Measurements from ENCODE around the gene HOOK1.

The HOOK1 gene

DNA sequence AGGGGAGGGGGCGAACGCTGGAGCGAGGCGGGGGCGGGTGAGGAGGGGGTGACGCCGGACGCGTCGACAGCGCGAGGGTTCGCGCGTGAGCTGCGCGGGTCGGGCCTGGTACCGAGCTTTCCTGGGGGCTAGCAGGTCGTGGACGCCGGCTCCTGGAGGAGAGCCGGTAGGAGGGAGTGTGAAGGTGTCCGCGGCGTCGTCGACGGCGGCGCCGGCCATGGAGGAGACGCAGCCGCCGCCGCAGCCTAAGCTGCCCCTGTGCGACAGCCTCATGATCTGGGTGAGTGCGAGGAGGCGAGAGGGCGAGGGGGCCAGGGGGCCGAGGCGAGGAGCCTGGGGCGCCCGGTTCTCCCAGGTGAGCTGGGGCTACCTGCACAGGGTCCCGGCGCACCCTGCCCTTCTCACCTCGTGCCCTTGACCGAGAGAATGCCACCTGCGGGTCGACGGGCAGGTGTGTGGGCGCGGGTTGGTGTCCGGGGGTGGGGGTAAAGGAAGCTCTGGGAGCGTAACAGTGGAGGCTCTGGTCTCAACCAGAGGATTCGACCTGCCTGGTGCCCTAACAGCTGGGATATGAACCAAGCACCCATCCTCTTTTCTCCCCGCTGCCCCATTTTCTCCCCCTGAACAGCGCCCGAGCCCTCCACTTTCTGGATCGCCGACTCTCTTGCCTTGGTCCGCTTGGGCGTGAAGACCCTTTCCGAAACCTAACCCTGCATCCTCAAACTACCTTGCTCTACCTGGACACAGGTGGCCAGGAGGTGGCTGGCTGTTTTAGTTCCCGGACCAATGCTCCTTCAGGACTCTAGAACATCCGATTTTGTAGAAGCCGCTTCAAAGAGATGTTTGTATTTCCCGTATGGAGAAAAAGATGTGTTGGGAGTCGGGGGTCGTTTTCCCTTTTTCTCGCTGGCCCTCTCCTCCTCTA, at the start of gene HOOK1:
TSS of gene HOOK1 (plus strand) at position 49 of the 925 bp plus-strand sequence. CDS start at position 218, 169 bp downstream.
- DNase-seq = no peak

DNA sequence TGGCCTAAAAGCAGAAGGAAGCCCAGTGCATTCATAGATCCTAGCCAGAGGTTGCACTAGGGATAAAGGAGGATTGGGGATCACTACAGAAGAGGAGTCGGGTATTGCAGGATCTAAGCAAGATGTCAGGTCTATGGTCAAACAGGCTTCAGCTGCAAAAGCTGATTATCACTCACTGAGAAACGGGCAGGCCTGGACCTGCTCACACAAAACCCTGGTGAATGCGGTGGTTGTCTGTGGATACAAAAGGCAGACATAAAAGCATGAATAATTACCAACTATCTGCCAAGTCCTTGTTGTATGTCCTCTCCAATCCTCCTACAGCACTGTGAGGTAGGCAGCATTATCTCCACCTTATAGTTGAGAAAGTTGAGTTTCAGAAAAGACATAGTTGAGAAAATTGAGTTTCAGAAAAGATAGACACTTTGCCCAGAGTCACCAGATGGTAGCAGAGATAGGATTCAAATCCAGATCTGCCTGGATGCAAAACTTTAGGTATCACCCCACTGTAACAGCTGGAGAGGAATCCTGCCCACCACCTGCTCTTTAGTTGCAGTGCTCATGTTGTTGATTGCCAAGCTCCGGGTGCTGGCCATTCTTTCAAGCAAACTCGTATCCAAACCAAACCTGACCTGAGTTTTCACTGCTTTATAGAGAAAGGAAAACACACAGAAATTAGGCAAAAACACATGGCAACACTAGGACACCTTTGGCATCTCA, 49.6 kb upstream of the HOOK1 start:
- no peak for DNase-seq

DNA sequence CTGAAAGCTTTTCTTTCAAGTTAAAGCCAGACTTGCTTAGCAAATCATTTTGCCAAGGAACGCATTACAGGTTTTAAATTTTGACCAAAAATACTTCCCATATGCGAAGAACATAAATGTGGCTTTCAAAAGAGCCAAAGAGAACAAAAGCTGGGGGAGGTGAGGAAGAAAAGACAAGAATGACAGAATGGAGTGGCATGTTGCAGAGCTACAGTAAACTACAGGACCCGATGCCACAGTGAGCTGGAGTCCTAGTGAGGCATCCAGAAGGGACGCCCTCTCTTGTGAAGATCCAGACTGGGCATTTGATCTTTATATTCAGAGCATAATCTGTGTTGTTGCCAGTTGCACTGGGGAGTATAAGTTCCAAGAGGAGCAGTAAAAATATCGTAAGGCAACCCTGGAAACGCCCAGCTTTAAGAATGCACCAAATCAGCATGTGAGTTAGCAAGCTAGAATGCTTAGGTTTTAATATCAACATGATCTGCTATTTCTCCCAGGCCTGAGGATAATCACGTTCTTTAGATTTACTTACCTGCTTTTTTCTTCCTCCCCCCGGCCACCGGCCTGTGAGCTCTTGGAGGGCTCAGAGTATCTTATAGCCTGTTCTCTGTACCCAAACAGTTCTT, 48.4 kb upstream of the HOOK1 start:
- DNase-seq = no peak

DNA sequence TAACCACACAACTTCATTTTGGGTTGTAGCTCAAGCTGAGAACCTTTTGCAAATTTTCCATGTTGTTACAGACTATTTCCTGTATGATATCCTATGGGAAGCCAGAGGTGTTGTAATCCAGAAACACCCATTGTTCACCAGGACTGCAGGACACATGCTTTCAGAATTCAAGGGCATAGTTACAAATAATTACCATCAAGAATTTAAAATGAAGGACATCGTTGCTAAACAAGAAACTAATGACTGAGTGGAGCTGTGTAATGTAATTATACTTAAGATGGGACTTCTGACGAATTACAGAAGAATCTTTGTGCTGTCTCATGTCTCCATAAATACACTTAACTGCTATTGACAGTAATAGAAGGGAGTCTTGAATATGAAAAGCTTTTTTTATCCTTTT, 47.6 kb upstream of the HOOK1 start:
- no peak for DNase-seq

DNA sequence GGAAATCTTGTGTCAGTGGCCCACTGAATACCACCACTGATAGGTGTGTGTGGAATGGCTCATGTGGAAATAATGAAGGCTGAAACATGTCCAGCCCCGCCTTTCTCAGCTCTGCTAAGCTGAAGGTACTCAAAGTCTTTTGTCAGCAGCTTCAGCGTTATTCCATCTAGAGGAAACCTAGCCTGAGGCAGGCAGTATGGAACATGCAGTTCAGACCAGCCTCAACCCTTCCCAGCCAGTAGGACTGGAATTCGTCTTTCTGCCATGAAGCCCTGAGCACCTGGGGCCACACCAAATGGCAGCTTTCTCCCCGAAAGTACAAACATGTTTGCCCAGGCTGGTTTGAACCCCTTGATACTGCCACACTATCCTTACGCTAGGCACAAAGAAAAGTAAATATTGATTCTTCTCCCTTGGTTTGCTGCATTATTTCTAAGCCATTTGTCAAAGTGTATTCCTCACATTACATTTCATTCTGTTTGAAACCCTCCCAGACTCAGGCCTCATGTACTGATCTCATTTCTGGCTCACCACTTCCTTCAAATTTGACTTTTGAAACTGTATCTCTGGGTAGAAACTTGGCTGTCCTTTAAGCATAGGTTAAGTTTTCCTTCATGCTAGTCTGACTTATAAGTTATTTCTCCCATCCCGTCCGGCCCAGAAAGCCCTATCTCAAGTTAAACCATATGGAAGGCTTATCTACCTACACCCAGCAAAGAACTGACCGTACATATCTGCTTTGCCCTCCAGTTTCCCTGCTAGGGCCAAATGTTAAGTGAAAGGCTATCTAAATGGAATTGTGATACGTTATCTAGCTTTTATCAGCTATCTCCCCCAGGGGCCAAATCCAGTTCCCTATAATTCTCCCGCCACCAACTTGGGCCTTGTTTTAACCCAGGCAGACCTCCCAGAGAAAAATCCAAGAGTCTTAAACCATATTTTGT, 45.7 kb upstream of the HOOK1 start:
- DNase-seq = no peak

DNA sequence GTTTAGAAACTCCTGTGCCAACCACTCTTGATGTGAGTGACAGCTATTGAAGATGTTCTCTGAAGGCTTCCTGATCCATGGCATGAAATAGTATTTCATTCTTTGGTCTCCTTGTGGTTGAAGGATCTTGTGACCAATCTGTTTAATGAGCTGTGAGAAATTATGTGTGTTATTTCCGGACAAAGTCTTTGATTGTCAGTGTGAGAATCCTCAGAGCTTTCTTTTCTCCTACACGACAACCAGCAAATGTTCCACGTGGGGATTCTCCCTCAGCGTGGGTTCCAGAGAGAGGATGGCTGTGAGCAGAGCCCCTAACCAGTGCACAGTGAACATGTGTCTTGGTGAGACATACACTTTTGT, 45.0 kb upstream of the HOOK1 start:
- peak; percentile 49 for DNase-seq

DNA sequence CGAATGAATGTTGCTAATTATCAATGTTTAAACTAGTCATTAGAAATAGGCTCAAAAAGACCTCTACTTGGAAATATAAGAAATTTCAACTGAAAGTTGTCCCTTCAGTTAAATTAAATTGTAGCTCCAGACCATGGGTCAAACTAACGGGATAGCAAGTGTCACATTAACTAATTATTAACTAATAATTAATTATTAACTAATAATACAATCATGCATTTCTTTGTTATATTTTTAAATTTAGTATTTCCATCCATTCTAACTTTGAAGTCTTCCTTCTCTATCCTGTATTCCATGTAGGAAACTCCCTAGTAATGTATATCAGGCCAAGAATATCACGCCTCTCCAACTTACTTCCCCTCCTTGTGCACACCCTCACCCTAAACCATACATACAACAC, 43.4 kb upstream of the HOOK1 start:
- DNase-seq = no peak

DNA sequence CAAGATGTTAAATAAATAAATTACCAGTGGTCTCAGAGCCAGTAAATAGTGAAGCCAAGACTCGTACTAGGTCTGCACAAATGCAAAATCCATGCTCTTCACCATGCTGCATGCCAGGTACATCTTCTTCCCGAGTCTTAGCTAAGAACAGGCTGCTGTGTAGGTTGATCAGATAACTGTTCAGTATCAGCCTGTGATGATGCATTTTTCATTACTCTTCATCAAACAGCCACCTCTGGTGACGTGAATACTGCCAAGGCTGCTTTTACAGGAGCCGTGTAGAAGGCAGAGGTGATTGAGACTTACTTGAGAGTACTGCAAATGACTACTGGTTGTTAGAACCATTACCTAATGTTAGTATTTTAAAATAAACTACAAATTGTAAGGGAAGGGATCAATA, 39.3 kb upstream of the HOOK1 start:
- DNase-seq = no peak

DNA sequence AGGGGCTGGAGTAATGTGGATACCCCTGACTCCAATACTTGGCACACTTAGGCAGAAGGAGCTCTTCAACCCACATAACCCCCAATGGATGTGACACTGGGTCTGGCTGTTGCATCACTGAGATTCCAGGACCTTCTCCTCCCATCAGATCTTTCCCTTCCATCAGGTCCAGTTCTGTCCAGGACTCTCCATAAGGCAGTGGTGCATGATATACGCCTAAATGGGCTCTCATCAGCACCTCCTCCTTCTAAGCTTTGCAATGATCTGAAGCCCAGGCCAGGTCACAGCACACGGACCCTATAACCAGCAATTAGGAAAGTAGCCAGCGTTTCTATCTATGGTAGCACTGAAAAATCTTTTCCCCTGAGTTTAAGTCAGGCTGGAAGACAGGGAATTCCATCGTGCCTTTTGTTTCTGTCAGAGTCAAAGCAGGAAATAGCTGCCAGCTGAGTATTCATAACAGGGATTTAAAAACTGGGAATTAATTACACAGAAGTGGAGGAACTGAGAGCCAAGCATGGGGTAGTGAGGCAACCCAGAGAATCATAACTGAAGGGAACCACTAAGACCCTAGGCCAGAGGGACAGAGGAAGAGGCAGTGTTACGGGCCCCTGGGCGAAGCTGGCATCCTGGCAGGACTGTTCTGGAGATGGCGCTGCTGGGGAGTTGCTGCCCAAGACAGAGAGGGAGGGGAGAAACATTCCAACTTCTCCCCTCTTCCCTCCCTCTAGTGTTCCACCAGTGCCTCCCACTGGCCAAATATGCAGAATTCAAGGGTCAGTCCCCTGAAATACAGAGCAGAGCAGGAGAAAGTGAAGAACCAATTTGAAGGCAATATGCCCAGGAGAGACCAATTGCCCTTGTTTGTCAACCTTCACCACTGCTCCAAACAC, 37.5 kb upstream of the HOOK1 start:
- no peak for DNase-seq

DNA sequence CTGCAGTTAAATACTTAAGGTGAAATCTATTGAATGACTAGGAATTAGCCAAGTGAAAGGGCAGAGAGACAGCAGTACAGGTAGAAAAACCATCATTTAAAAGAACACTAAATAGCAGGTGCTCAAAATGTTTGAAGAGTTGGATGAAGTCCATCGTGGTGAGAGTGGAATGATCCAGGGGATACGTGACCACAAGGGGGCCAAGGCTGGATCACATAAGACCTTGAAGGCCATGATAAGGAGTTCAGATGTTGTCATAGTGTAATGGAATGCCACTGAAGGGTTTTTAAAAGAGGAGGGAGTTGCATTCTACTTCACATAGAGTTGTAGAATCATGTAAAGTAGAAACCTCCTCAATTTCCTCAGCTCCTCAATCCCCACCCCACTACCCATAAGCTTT, 34.8 kb upstream of the HOOK1 start:
- no peak for DNase-seq

DNA sequence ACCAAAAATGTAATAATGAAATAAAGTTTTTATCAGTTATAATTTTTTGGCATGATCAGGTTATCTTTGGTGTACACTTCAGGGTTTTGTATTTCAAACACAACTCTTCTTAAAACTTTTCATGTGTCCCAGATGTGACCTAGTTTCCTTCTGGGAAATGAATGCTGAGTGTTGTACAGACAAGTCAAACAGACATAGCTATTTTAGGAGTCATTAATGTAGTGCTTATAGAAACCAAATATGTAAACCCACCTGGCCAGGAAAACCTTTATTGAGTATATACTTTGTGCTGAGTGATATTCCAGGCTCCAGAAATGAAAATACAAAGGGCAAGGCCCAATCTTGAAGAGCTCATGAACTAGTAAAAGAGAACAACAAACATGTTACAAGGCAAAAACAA, 25.9 kb upstream of the HOOK1 start:
- DNase-seq = no peak

DNA sequence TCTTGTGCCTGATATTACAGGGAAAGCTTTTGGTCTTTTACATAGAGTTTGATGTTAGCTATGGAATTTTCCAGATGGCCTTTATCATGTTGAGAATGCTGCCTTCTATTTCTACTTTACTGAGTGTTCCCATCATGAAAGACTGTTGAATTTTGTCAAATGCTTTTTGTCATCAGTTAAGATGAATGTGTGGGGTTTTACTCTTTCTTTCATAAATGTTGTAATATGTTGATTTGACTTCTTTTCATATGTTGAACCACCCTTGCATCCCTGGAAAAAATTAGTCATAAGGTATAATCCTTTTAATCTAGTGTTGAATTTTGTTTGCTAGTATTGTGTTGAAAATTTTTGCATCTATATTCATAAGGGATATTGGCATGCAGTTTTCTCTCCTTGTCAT, 16.1 kb upstream of the HOOK1 start:
- no peak for DNase-seq

DNA sequence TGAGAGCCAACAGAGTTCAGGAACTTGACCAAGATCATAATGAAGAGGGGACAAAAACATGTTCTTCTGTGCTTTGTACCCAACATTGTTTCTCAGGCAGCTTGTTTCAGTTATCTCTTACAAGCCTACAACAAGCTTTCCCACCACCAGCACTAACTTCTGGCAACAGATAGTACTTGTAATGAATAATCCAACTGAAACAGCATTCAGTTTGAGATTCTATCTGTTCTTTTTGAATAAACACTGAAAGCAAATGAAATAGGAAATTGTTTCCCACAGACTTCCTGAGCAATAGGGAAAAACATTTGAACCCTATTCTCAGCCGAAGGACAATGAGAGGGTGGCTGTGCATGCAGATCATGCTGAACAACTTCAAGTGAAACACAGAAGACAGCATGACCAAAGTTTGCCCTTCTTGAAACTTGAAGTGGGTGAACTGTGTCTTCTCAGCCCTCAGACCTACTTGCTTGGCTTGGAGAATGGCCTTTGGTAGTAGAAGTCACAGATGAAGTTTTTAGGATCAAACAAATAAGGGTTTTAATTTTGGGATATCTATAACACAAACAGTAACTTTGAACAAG, 11.2 kb upstream of the HOOK1 start:
- DNase-seq = peak; percentile 49

DNA sequence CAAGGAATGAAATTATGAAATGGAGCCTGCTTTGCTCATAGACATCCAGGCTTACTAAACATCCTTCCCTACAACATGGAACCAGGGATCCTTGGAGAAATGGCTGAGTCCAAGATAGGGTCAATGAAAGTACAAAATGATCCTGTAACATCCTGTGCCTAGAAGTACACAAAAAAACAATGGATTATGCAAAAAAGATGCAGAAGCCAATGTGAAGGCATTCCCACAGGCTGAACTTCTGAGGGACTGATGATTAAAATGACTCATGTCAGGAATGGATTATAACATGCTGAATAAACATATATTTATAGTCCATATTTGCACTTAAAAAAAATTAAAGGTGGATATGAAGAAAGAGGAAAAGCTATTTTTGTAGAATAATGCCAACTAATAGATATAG, 10.4 kb upstream of the HOOK1 start:
- DNase-seq = no peak

DNA sequence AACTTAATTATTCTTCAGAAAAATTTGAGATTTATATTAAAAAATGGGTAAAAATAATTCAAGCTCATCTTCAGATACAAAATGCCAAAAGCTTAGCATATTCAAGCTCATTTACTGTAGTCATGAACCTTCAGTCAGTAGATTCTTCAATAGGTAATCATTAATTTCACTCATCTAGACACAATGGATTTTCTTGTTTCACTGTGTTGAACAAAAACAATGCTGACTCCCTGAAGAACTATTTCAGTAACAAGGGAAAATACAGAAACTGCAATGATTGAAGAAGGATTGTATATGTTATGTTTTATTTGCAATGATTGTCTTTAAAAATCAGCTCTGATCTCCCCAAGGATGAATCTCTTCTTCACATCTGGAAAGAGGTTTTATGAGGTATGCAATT, 9.2 kb upstream of the HOOK1 start:
- peak; percentile 86 for DNase-seq

DNA sequence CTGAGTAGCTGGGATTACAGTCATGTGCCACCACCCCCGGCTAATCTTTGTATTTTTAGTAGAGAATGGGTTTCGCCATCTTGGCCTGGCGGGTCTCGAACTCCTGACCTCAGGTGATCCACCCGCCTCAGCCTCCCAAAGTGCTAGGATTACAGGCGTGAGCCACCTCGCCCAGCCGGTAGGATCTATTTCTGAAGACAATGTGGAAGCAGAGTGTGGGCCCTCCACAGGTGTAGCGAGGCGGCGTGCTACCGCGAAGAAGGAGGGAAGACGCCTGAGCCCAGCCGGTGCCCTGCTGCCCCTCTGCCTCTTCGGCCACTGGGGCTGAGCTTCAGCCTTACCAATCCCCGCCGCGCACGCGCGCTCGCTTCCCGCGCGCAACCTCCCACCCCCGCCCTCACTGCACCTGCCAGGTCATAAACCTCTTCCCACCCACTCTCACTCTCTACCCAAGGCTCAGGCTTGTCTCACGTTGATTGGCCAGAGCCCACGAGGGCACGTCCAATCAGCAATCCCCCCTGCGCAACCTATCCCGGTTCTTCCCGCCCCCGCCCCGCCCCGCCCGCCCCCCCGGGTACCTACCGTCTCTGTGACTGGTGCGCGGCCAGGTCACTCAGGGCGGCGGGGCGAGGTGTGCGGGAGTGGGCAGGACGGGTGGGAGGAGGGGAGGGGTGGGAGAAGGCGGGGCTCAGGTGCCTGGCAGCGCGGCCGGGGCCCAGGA, 409 bp upstream of the HOOK1 start:
- peak; percentile 98 for DNase-seq

DNA sequence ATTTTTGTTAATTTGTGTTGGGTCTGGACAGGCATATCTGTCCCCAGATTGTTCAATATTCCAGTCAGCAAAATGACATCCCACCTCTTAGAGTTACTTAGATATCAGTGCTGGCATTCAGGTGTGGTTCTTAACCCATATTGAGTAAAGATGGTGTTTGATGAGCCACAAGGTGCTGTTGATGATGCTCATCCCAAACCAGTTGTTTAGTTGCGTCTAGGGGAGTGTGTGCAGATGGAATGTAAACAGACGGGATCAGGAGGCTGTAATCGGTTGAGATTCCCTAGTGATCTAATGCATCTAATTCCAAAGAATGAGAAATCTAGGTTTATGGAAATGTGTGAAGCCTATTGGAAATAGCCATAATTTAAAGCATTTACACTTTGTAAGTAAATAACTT, 1.1 kb downstream of the HOOK1 start:
- no peak for DNase-seq

DNA sequence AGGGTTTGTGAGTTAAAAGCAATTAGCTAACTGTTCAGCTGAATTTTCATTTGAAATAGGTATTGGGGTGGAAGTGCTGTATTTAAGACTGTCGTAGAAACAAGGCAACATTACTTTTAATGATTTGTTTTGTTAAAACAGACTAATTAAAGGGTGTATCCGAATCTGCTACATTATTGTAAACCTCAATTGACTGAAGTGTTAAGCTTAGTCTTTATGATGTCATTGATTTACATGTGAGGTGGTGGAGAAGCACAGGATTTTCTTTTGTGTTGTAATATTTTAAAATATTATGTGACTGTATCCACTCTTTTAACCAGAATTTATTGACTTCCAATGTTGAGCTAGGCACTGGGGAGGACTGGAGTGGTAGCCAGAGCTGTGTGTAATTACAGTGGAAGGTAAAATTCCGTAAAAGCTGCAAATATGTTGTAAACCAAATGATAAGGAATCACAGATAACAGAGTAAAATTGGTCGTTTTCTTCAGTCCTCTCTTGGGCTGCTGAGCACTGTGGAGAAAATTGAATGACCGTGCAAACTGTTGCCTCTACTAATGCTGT, 1.6 kb downstream of the HOOK1 start:
- DNase-seq = no peak

DNA sequence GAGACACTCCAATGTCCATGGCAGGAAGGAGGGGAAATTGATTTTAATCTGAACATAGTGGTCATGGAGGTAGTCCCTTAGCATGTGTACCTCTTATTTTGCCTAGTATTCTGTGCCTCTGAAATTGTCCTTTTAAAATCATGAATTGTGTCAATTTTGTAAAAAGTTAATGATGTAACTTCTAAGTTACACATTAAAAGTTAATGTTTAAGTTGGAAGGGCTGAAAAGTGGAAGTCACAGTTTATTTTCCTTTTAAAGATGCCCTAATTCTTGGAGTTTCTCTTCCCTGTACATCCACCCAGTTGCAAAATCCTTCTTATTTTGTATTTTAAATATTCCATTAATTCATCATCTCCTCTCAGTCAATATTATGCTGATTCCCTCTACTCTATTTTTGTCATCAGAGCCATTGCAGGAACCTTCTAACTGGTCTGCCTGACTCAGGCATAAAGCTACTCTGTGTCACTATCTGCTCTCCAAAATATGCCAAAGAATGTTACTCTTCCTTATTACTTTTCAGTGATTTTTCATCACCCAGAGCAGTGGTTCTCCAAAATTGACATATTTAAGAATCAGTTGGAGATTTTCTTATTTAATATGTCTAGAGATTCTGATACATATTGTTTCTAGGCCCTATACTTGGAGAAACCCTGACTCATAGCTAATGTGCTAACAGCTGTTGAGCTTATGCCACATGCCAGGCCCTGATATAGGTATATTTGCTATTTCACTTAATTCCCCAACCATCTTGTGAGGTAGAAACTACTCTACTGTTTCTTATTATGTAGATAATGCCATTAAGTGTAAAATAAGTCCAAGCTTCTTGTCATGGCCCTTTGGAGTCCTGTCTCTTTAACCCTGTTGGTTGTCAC, 5.1 kb downstream of the HOOK1 start:
- peak; percentile 49 for DNase-seq
